Measurements from ENCODE around the gene TMA7B.

Gene TMA7B

DNA sequence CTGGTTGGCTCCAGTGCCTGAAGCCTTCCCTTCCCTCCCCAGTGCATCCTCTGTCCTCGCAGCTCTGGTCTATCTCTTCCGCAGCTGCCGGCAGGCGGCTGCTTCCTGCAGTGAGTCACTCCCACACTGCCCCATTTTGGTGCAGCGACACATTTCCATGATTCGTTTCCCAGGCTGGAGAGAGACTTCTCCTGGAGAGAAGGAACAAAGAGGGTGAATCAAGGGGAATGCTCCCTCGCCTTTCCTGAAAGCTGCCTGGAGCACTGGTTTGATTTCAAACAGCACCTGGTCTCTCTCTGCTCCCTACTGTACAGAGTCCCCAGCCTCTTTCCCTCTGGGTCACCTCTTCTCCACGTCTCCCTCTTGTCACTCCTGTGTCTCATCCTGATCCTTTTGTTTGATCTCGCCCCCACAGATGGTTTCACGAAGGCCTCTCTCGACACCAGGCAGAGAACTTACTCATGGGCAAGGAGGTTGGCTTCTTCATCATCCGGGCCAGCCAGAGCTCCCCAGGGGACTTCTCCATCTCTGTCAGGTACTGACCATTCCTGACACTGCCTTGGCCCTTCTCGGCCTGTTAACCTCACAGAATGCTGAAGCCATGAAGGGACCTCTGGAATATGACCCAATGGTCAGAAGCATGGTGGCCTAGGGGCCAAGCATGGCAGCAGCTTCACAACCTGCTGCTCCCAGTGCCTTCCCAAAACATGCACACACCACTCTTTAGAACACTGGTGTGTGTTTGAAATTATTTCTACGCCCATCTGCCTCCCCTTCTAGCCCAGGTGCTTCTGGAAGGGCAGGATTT, at the start of gene TMA7B:
Gene TMA7B (plus strand): TSS at position 758 of the 808 bp plus-strand sequence. CDS start 3,978 bp downstream, outside the sequence.
- peak; percentile 54 for DNase-seq (ENCODE audit: low read depth, low spot score)

DNA sequence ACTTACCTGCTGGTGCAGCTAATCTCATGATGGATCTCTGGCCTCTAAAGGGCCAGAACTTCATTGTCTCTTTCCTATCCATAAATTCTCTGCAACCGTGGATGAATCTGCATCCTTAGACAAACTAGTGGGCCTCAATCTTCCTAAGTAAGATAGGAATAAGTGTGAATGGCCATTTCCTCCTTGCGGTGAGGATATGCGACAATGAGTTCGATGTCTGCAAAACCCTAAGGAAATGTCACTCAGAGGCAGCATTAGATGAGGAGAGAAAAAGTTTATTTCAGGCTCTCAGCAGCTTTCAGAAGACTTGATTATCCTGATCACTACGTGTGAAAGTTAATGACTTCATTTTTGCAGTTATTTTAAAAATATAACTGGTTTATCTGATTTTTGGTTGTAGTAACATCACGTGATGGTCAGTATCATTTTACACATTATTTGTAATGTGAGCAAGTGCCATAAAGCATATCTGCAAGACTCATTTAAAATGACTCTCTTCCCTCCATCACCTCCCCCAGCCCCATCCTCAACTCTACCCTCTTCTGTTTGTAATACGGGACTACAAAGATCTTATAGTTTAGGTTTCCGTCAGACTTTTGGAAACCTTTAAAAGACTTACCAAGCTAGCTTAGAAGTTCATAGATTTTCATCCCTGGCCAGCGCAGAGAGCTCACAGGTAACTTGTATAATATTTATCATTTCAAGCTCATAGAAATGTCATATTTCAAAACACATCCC, 49.2 kb upstream of the TMA7B start:
- no peak for DNase-seq (ENCODE audit: low read depth, low spot score)

DNA sequence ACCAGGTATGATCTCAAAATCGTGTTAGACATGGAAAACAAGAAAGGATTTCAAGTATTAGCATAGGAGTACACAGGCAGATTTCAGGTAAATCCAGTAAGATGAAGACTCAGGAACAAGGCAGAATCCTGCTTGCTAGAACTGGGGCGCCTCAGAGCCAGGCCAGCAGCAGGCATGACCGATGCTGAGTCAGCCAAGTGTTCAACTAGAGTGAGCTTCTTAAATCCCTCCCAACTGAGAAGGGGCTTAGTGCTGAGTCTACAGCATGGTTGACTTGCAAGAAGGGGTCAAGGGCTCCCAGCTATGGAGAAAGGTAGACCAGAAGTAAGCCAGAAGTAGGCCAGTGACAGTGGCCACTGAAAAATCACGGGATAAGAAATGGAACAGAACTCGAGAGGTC, 46.9 kb upstream of the TMA7B start:
- no peak for DNase-seq (ENCODE audit: low read depth, low spot score)

DNA sequence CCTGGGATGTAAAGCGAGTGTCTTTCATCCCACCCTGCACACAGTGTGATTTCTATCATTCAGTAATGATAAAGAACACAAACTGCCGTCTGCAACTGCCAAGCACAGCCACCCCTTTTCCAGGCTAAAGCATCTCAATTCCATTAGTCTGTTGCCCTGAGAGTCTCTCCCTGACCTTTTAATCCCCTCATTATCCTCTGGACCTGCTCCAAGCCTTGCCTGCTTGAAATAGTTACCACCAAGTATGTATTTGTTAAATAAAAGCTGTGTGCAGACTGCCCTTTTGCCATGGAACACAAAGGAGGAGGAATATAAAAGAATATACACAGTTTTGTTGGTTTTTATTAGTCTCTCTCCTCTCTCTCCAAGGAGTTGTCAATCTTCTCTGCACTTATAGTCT, 46.3 kb upstream of the TMA7B start:
- DNase-seq (ENCODE audit: low read depth, low spot score): no peak

DNA sequence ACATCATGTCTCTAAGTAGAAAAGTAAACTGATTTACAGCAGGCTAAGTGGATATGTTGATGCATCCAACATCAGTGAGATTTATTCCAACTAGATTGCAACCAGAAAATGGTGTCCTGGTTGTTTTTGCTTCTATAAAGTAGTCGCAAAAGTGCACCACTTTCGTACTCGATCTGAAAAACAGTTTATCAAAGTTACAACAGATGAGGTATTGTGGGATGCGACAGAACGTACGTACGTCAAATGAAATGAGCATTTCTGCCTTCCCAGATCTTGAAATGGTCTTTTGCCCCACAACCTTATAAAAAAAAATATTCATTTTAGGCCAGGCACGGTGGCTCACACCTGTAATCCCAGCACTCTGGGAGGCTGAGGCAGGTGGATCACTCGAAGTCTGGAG, 45.6 kb upstream of the TMA7B start:
- no peak for DNase-seq (ENCODE audit: low read depth, low spot score)

DNA sequence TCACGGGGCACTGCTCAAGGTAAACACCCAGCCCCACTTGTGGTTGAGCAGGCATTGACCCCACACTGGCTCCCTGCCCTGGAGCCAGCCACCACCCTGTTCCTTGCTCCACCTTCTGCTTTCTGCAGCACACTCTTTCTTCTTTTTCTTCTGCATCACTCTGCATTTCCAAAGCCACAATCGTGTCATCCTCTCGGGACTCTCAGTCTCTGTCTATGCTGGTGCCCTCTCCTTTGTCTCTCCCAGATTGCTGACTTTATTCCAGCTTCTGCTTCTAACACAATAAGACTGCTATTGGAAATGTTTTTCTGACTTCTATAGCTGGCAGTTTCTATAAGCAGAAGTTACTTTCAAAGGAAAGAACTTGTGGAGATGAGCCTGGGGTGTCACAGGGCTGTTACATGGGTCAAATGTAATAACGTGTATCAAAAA, 44.9 kb upstream of the TMA7B start:
- DNase-seq (ENCODE audit: low read depth, low spot score): no peak

DNA sequence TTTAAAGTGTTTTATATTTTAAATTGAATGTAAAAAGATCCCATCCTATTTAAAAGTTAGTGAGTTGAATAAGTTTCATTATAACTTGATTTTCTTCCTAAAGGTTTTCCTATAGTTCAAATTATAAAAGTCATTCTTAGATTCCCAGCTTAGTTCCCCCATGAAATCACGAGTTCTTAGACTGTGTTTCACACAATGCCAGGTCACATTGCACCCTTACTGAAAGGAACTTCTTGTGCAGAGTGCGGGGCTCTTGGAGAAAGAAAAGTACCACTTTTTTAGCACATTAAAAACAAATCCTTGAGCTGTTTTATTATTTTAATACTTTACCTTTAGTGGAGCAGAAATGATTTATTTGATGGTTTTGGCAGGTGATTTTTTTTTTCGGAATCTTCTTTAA, 43.7 kb upstream of the TMA7B start:
- no peak for DNase-seq (ENCODE audit: low read depth, low spot score)

DNA sequence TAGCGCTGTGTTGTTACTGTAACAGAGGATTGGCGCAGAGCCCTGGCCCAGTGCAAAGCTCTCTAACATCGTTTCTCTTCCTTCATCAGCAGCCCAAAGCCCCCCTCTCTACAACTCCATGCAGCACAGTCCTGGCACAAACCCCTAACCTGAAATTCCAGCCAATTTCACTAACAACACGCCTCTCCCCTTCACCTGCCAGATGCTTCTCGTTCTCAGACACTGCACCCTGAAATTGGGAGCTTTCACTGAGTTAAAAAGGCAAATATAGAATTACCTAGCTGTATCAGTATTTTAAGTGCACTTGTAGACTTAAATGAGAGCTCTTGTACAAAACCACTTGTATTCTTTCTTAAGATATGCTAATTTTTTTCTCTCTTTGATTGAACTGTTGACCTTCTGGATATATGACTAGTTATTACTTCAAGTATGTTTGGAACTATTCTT, 43.0 kb upstream of the TMA7B start:
- no peak for DNase-seq (ENCODE audit: low read depth, low spot score)

DNA sequence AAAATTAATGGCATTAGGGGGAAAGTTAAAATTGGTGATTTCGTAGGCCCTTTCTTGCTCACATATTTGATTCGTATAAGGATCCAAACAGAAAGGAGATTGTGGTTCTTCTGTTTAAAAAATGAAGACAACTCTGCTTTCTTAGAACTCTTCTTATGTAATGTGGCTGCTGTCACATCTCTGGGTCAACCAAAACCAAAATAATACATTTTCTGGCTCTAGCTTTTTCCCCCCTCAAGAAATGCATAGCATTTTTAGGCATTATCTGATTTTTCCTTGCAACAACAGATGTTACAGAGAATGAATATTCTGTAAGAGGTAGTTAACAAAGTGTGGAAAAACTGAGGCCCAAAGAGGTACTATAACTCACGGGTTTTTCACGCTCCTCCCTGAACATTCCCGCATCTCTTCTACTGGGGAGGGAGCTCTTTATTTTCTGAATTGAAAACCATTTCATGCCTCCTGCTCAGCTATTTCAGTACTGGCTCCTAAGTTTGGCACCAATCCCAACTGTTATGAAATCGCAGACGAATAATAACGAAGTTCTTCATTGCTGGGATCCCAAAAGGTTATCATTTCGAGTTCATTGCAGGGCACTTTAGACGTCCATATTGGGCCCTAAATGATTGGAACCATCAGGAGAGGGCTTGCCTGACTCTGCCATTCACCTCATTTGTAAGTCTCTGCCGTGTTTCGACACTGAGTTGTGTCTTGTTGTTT, 42.3 kb upstream of the TMA7B start:
- DNase-seq (ENCODE audit: low read depth, low spot score): no peak

DNA sequence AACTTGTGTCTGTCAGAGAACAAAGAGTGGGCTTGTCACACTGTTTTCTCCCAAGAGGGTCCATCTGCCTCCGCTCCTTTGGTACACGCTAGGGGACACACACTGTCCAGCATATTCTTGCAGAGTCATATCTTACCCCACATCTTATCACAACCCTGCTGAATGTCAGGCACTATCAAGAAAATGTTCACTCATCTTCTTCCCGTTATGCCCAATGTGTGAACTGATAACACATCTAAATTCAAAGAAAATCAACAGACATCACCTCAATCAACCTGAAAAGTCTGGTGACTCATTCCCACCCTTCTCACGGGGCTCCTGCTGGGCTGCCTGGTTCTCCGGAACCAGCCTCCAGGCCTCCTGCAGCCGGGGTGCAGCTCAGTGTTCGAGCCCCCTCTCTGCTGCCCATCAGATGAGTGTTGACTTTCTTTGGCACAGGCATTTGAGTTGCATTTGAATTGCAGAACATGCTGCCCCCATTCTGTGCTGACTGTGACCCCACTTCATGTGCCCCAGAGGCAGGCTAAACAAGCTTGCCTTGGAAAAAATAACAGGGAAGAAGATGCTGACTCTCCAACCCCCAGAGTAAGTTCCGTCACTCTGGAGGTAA, 40.0 kb upstream of the TMA7B start:
- no peak for DNase-seq (ENCODE audit: low read depth, low spot score)

DNA sequence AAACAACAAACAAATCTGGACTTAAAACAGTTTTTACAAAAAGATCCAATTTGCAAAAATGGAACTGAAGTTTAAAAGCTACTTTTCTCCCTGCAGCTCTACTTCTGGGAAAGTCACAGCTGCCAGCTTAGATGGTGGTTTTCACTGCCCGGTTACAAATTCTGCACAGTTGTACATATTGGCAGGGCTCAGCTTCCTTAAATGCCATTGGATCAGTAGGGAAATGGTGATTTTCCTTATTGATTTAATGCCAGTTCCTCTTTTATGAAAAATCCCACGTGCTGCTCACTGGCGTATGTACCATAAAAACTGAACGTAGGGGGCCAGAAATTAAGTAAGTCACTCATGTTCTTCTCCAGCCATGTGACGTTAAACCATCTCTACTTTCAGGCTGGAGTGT, 36.5 kb upstream of the TMA7B start:
- DNase-seq (ENCODE audit: low read depth, low spot score): no peak

DNA sequence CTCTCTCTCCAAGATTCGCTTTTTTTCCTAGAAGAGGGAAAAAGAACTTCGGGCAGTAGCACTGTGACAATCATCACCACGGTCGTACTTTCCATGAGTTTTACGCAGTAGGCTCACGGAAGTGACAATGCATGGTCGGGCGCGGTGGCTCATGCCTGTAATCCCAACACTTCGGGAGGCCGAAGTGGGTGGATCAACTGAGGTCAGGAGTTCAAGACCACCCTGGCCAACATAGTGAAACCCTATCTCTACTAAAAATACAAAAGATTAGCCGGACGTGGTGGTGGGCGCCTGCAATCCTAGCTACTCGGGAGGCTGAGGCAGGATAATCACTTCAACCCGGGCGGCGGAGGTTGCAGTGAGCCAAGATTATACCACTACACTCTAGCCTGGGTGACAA, 35.9 kb upstream of the TMA7B start:
- DNase-seq (ENCODE audit: low read depth, low spot score): no peak

DNA sequence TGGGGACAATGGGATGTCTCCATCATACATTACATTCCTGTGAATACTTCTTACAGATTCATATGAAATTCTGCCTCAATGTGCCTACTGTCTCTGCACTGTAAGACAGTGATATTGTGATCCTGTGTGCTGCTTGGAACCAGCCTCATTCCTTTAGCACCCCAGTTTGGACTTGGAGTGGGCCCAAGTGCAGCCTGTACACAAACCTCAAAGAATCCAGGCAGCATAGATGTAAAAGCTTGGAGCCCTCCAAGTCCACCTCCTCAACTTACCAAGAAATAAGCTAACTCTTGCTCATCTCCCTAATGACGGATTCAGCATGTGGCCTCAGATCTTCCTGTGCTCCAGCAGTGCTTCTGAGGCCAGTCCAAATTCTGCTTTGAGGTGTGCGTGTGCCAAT, 34.9 kb upstream of the TMA7B start:
- no peak for DNase-seq (ENCODE audit: low read depth, low spot score)

DNA sequence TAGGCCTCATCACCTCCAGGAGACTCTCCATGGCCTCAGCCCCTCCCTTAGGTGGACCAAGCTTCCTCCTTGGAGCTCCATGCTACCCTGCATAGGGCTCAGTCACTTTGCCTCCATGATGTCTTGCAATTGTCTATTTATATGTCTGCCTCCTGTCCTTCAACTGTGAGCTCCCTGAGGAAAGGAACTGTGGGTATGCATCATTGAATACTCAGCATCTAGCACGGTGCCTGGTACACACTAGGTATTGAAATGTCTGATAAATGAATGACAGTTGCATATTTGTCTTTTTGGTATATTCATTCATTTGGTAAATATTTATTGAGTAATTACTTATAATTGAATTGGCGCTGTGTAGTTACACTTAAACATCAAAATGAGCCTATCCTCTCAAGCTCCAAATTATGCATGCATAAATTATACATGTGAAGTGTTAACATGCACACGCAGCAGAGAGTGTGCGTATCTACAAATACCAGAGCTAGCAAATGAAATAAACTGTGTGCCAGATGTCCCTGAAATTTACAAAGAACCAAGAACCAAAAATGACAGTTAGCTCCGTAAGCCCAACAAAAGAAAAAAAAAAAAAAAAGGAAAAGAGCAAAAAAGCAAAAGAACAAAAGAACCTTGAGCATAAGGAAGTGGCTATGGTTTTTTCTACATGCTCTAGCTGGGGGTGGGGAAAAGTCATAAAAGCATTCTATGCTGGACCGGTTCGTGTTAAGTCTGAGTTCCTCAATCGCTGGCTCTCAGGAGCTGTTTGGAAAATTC, 34.1 kb upstream of the TMA7B start:
- no peak for DNase-seq (ENCODE audit: low read depth, low spot score)

DNA sequence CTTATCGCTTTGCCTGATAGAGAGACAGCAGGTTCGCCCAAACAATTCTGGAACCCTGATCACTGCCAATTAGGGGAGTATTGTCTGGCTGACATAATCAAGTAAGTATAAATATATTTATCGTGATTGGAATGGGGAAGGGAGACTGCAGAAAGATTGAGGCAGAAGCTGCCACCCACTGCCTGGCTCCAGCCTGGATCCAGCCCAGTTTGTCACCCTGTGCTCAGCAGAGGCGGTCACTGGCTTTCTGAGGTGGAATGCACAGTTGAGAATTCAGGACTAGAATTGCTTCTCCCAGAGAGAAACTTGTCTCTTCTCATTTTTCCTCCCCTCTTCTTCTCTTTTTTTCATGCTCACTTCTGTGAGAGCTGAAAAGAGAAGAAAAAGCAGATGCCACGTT, 33.4 kb upstream of the TMA7B start:
- DNase-seq (ENCODE audit: low read depth, low spot score): no peak

DNA sequence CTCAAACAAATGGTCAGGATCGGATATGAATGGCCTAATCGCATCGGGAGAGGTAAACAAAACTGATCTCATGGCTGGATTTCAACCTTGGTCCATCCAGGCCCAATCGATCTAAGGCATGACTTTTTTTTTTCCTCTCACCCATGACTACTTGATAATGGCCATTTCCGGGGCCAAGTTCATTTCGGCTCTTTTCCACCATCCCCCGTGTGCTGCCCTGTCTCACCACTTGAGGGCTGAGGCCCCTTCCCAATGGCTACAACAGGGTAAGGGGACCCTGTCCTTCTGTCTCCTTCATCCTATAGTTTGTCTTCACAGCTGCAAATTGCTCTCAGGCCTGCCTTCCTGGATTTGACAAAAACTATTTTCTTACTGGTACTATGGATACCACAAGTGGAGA, 32.7 kb upstream of the TMA7B start:
- no peak for DNase-seq (ENCODE audit: low read depth, low spot score)

DNA sequence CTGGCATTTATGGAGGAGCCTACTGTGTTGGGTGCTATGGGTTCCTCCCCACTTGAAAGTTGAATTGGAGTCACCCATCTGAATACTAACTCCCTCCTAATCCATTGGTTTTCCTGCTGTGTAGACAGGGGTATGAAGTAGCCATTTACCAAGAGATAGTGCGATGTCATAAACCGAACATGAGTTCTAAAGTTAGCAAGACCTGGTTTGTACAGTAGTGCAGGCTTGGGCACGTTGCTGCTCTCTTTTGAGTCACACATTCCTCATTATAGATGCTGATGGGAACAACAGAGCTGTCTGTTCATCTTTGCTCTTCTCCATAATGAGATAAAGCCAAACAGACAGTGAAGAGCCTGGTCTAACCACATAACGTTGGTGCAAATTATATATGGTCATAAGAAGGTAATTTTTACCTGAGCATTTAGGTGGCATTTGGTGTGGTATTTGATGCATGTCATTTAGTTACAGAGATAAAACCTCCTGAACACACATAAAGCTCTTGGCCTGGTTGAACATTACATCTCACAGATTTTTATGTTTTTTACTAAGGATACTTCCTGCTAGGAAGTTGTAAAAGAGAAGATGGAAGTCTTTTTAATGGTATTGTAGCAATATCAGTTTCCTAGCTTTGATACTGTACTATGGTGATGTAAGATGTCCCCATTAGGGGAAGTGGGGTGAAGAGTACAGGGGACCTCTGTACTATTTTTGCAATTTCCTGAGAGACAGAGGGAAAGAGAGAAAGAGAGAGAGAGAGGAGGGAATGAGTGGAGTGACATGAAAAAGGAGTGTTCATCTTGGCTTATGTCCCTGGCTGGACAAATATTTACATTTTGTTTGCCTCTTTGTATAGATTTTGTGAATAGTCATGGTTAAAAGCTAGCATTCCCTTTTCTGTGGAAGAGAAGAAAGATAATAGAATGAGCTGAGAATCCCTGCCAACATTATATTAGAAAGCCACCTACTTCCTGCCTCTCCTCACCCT, 31.4 kb upstream of the TMA7B start:
- DNase-seq (ENCODE audit: low read depth, low spot score): no peak

DNA sequence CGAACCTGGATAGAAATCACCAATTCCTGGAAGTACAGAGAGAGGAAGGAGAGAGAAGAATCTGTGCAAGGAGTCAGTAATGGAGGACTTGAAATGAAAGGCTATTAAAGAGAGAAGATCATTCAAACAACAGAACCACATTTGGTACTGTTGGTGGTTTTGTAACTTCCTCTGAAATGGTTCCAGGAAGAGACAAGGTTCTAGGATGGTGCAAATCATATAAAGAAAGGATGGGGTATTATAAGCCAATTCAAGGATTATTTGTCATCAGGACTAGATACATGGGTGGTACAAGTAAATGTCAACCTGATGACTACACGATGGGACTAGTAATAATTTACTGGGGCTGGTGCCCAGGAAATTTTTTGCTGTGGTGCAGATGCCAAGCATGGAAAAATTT, 28.9 kb upstream of the TMA7B start:
- DNase-seq (ENCODE audit: low read depth, low spot score): no peak

DNA sequence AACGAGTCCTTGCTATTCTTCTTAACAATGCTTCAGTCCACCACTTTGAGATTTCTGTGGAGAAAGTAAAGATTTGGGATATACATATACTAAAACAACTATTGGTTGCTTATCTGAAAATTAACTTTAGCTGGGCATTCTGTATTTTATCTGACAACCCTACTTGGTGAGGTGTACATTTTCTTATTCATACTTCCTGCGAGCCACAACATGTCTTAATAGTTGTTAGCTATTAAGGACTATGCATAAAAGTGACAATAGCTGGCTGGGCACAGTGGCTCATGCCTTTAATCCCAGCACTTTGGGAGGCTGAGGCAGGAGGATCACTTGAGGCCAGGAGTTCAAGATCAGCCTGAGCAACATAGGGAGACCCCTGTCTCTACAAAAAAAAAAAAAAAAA, 28.0 kb upstream of the TMA7B start:
- DNase-seq (ENCODE audit: low read depth, low spot score): no peak

Data from astrocyte of the hippocampus (primary cell).